H9 (cell line): ENCODE measurements around the gene SMDT1. TPM values are rescaled to one million over a fixed set of nuclear protein-coding genes. Genes with fewer than 3 reads are reported as not detected.

ENCODE experiments used
- DNase-seq: peaks from one replicate; pipeline ENCODE4 v3.0.0-alpha.2; 2017
- H2AFZ ChIP-seq: one replicate; pipeline ENCODE4 v1.6.1; 2013; ENCODE audit warnings: mild to moderate bottlenecking, low read length, control low read depth, moderate library complexity
- H2AK5ac ChIP-seq: 2 replicates; pipeline ENCODE4 v1.6.1; 2013; ENCODE audit warnings: low read length, control low read depth, mixed read lengths; ENCODE audit not compliant: insufficient read length
- H2BK120ac ChIP-seq: one replicate; pipeline ENCODE4 v1.6.1; 2013; ENCODE audit warnings: low read depth, mild to moderate bottlenecking, low read length, control low read depth, inconsistent platforms; ENCODE audit not compliant: poor library complexity, severe bottlenecking
- H2BK12ac ChIP-seq: 2 replicates; pipeline ENCODE4 v1.6.1; 2013; ENCODE audit warnings: low read length, control low read depth, mixed read lengths, low read depth; ENCODE audit not compliant: insufficient read length
- H2BK15ac ChIP-seq: 2 replicates; pipeline ENCODE4 v1.6.1; 2013; ENCODE audit warnings: low read depth, low read length, control low read depth
- H2BK20ac ChIP-seq: one replicate; pipeline ENCODE4 v1.6.1; 2013; ENCODE audit warnings: low read depth, mild to moderate bottlenecking, low read length, control low read depth, inconsistent platforms; ENCODE audit not compliant: poor library complexity, severe bottlenecking
- H2BK5ac ChIP-seq: 2 replicates; pipeline ENCODE4 v1.6.1; 2013; ENCODE audit warnings: low read length, control low read depth, mixed read lengths; ENCODE audit not compliant: insufficient read length
- H3K14ac ChIP-seq: 2 replicates; pipeline ENCODE4 v1.6.1; 2013; ENCODE audit warnings: low read length, control low read depth; ENCODE audit not compliant: insufficient read depth
- H3K18ac ChIP-seq: 2 replicates; pipeline ENCODE4 v1.6.1; 2013; ENCODE audit warnings: low read depth, mild to moderate bottlenecking, mixed read lengths, low read length, control low read depth; ENCODE audit not compliant: insufficient read length
- H3K23ac ChIP-seq: 2 replicates; pipeline ENCODE4 v1.6.1; 2013; ENCODE audit warnings: low read length, control low read depth, mixed read lengths, low read depth; ENCODE audit not compliant: insufficient read length
- H3K23me2 ChIP-seq: 2 replicates; pipeline ENCODE4 v1.6.1; 2013; ENCODE audit warnings: low read depth, mild to moderate bottlenecking, mixed read lengths, low read length, control low read depth; ENCODE audit not compliant: insufficient read length, poor library complexity, severe bottlenecking
- H3K27ac ChIP-seq: 2 replicates; pipeline ENCODE4 v1.5.1; 2013; ENCODE audit warnings: low read length, control low read depth, mixed read lengths, low read depth; ENCODE audit not compliant: insufficient read length
- H3K27me3 ChIP-seq: 2 replicates; pipeline ENCODE4 v1.6.1; 2013; ENCODE audit warnings: low read length, control low read depth, inconsistent platforms; ENCODE audit not compliant: insufficient read depth
- H3K4ac ChIP-seq: 2 replicates; pipeline ENCODE4 v1.6.1; 2013; ENCODE audit warnings: low read depth, mild to moderate bottlenecking, control low read depth, inconsistent platforms, low read length, moderate library complexity
- H3K4me1 ChIP-seq: 2 replicates; pipeline ENCODE4 v1.6.1; 2013; ENCODE audit warnings: low read length, control low read depth, inconsistent platforms; ENCODE audit not compliant: insufficient read depth
- H3K4me2 ChIP-seq: 2 replicates; pipeline ENCODE4 v1.6.1; 2013; ENCODE audit warnings: low read length, control low read depth, mixed read lengths; ENCODE audit not compliant: insufficient read length, insufficient read depth
- H3K56ac ChIP-seq: 2 replicates; pipeline ENCODE4 v1.6.1; 2013; ENCODE audit warnings: low read depth, mild to moderate bottlenecking, mixed read lengths, low read length, control low read depth; ENCODE audit not compliant: insufficient read length
- H3K79me1 ChIP-seq: 2 replicates; pipeline ENCODE4 v1.6.1; 2013; ENCODE audit warnings: low read depth, mild to moderate bottlenecking, moderate library complexity, low read length, control low read depth, inconsistent platforms; ENCODE audit not compliant: insufficient read depth, poor library complexity, severe bottlenecking
- H3K79me2 ChIP-seq: 2 replicates; pipeline ENCODE4 v1.6.1; 2013; ENCODE audit warnings: low read length, control low read depth, inconsistent platforms; ENCODE audit not compliant: insufficient read depth
- H3K9ac ChIP-seq: 2 replicates; pipeline ENCODE4 v1.6.1; 2013; ENCODE audit warnings: low read length, control low read depth, mixed read lengths; ENCODE audit not compliant: insufficient read length; ENCODE audit errors: extremely low read depth
- H3K9me3 ChIP-seq: one replicate; pipeline ENCODE4 v1.6.1; 2013; ENCODE audit warnings: low read depth, low read length, inconsistent platforms; ENCODE audit not compliant: control insufficient read depth
- H3T11ph ChIP-seq: one replicate; pipeline ENCODE4 v1.6.1; 2013; ENCODE audit warnings: mild to moderate bottlenecking, low read length, control low read depth, inconsistent platforms
- H4K20me1 ChIP-seq: one replicate; pipeline ENCODE4 v1.6.1; 2013; ENCODE audit not compliant: control insufficient read depth, insufficient read length, insufficient read depth
- H4K5ac ChIP-seq: 2 replicates; pipeline ENCODE4 v1.6.1; 2013; ENCODE audit warnings: low read depth, mild to moderate bottlenecking, mixed read lengths, low read length, control low read depth; ENCODE audit not compliant: insufficient read length
- H4K8ac ChIP-seq: replicated peaks from 2 replicates; pipeline ENCODE4 v1.6.1; 2013; ENCODE audit warnings: low read length, control low read depth, mixed read lengths, low read depth; ENCODE audit not compliant: insufficient read length
- H4K91ac ChIP-seq: 2 replicates; pipeline ENCODE4 v1.6.1; 2013; ENCODE audit warnings: low read depth, mild to moderate bottlenecking, moderate library complexity, mixed read lengths, low read length, control low read depth; ENCODE audit not compliant: insufficient read length
- H3K27ac Mint-ChIP-seq, 3 experiments: 2 replicates in 2 of 3; 3 replicates in 1 of 3; pipeline ENCODE4 v1.8.0; 2020 to 2021; ENCODE audit warnings: mixed read lengths in 3 of 3, mild to moderate bottlenecking in 1 of 3, moderate library complexity in 1 of 3
- H3K27me3 Mint-ChIP-seq: 2 replicates; pipeline ENCODE4 v1.8.0; 2021; ENCODE audit warnings: low read depth, mild to moderate bottlenecking, moderate library complexity, mixed read lengths
- H3K36me3 Mint-ChIP-seq, 3 experiments: 2 replicates in 2 of 3; 3 replicates in 1 of 3; pipeline ENCODE4 v1.8.0; 2020 to 2021; ENCODE audit warnings: low read depth in 3 of 3, mixed read lengths in 3 of 3; ENCODE audit not compliant: insufficient read depth in 1 of 3
- H3K4me1 Mint-ChIP-seq, 2 experiments: 2 replicates each; pipeline ENCODE4 v1.8.0; 2020; ENCODE audit warnings: mixed read lengths in 2 of 2
- H3K4me3 Mint-ChIP-seq, 2 experiments: 2 replicates in 1 of 2; 3 replicates in 1 of 2; pipeline ENCODE4 v1.8.0; 2020 to 2021; ENCODE audit warnings: mild to moderate bottlenecking in 2 of 2, mixed read lengths in 2 of 2, moderate library complexity in 1 of 2
- H3K9me3 Mint-ChIP-seq, 2 experiments: 2 replicates in 1 of 2; 3 replicates in 1 of 2; pipeline ENCODE4 v1.8.0; 2020; ENCODE audit warnings: mild to moderate bottlenecking in 2 of 2, mixed read lengths in 2 of 2, moderate library complexity in 1 of 2
- CTCF ChIP-seq: fragments of 200-600 bp; sonication (generic); conservative IDR thresholded peaks from 3 replicates; pipeline ENCODE4 v1.8.0; 2021; ENCODE audit warnings: antibody characterized with exemption, mild to moderate bottlenecking
- WGBS: extraction: QIAGEN DNeasy Blood & Tissue Kit; methylation state at CpG from one replicate; pipeline ENCODE4 v1.1.7; 2013; ENCODE audit warnings: missing lambda C conversion rate, low lambda C conversion rate, mixed read lengths; ENCODE audit not compliant: insufficient read length; ENCODE audit errors: extremely low coverage; 5-methylcytosine and 5-hydroxymethylcytosine counted together
- total RNA-seq: library from RNA; stranded (reverse); gene quantifications from 2 replicates; pipeline ENCODE4 v1.2.1, GENCODE V29; 2021

Gene SMDT1
- total RNA-seq, 1 experiment from 2014 or later = 45.0 TPM

GRCh38 chr22:42086051-42086450, 6.6 kb downstream of the SMDT1 start:
- Histone ChIP-seq H4K91ac (no peak overlapping the region), H3K27me3 (no peaks in the 10 kb centered on the region), H2BK20ac (no peak overlapping the region), H3K27ac (no peak overlapping the region), H3K18ac (no peak overlapping the region), H2AFZ (no peak overlapping the region), H3K9me3 (no peaks in the 10 kb centered on the region), H3K14ac (no peak overlapping the region), H2BK12ac (no peak overlapping the region), H4K8ac (no peak overlapping the region), H3K4me1 (no peaks in the 10 kb centered on the region), H2BK5ac (no peak overlapping the region), H2AK5ac (no peak overlapping the region), H2BK120ac (no peak overlapping the region), H2BK15ac (no peak overlapping the region), H3K56ac (no peak overlapping the region), H4K5ac (no peak overlapping the region), H3T11ph (no peak overlapping the region), H3K79me1 (peaks cover 3% of the 10 kb centered on the region), H3K79me2 (no peaks in the 10 kb centered on the region; the same call in 1 of the 2 replicates), H3K4me2 (no peak overlapping the region), H3K4ac (no peak overlapping the region), H3K23me2 (peaks cover 1% of the 10 kb centered on the region), H3K9ac (no peak overlapping the region), H3K23ac (no peak overlapping the region), H4K20me1 (no peaks in the 10 kb centered on the region)
- Mint-ChIP-seq H3K4me3 (no peak overlapping the region), H3K27me3 (no peaks in the 10 kb centered on the region; the same call in 1 of the 2 replicates), H3K27ac (no peak overlapping the region), H3K9me3 (peaks cover 9 to 11% of the 10 kb centered on the region in 2 experiments; a peak in 4 of 5 replicates), H3K4me1 (peaks cover 0 to 7% of the 10 kb centered on the region in 2 experiments; a peak in 3 of 4 replicates), H3K36me3 (peaks cover 41 to 66% (median 56%) of the 10 kb centered on the region in 3 experiments)
- no CpG with 5 or more reads among the region's 6 CpGs for WGBS
- no peak for DNase-seq
- TF ChIP-seq CTCF = no peak
